ENCODE measurements around the gene KPNA1.

GRCh38 chr3:122468896-122469533 lies 45.7 kb downstream of the KPNA1 start:
- TF ChIP-seq CTCF (IDR thresholded peaks at IDR 0.05) = no peak
- TF ChIP-seq POLR2A (IDR thresholded peaks at IDR 0.05) = no peak
